Vagina (tissue), 2 donors: ENCODE measurements around the gene MEN1.

Experiments used
- POLR2A ChIP-seq, 2 donors: fragments of 450-650 bp; IDR thresholded peaks; one replicate each; pipeline ENCODE4 v1.6.1; 2017; ENCODE audit warnings: antibody characterized with exemption in 2 of 2, mild to moderate bottlenecking in 2 of 2, moderate library complexity in 2 of 2
- POLR2AphosphoS5 ChIP-seq, 2 donors: sonication (generic); formaldehyde crosslinking; IDR thresholded peaks; one replicate each; pipeline ENCODE4 v1.9.0; 2017; ENCODE audit warnings: antibody characterized with exemption in 2 of 2, mild to moderate bottlenecking in 2 of 2, low read depth in 1 of 2; ENCODE audit not compliant: insufficient read depth in 1 of 2
- TF ChIP-seq, protein P1 (sequence below), 3 experiments: fragments of 450-650 bp in 2 of 3; fragments of 200-600 bp in 1 of 3; sonication (generic) in 1 of 3; IDR thresholded peaks; one replicate each; pipeline ENCODE4 v1.5.1; 2017 to 2019; ENCODE audit warnings: antibody characterized with exemption in 3 of 3, mild to moderate bottlenecking in 2 of 3, moderate library complexity in 2 of 3

- TF ChIP-seq, protein P1, sequence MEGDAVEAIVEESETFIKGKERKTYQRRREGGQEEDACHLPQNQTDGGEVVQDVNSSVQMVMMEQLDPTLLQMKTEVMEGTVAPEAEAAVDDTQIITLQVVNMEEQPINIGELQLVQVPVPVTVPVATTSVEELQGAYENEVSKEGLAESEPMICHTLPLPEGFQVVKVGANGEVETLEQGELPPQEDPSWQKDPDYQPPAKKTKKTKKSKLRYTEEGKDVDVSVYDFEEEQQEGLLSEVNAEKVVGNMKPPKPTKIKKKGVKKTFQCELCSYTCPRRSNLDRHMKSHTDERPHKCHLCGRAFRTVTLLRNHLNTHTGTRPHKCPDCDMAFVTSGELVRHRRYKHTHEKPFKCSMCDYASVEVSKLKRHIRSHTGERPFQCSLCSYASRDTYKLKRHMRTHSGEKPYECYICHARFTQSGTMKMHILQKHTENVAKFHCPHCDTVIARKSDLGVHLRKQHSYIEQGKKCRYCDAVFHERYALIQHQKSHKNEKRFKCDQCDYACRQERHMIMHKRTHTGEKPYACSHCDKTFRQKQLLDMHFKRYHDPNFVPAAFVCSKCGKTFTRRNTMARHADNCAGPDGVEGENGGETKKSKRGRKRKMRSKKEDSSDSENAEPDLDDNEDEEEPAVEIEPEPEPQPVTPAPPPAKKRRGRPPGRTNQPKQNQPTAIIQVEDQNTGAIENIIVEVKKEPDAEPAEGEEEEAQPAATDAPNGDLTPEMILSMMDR (IDR thresholded peaks at IDR 0.05): no peak
- TF ChIP-seq POLR2A (IDR thresholded peaks at IDR 0.05): no peak
- TF ChIP-seq POLR2AphosphoS5 (IDR thresholded peaks at IDR 0.05; ENCODE audit: insufficient read depth in 1 of 2, low read depth in 1 of 2): peak; percentile 92 to 93
Observed at GRCh38 chr11:64854534-64855502, 44.5 kb upstream of the MEN1 start.
